ENCODE measurements around the gene CCDC81.
A peak's percentile ranks its signal among the peaks of the same experiment; 100 is the strongest.

DNA sequence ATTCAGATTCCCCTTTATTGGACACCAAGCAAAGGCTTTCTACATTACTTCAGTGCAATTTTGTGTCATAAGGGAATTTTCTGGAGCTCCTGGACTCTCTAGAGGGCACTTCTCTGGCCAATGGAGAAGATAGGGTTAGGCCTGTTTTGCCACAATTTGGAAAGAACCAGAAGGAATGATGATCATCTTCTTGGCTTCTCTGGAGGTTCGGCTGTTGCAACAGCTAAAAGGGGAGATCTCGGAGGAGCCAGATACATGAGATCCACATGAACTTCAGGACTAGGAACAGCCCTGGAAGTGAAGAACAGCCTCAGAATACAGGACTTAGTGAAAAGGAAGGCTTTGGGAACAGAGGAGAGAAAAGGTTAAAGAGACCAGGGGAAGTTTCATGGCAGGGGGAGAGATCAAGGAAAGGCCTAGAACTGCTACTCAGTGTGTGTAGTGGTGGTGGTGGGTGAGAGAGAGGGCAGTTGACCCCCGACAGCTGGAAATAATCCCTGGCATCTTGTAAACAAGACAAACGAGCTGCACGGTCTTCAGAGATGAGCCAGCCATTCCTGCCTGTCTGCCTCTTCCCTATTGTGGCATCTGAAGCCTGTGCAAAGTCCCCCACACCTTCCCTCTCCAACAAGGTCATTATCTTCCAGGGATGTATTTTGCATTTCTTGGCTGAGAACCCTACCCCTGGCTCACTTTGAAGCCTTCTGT is 83.8 kb downstream of the CCDC81 start:
- TF ChIP-seq, protein P1, sequence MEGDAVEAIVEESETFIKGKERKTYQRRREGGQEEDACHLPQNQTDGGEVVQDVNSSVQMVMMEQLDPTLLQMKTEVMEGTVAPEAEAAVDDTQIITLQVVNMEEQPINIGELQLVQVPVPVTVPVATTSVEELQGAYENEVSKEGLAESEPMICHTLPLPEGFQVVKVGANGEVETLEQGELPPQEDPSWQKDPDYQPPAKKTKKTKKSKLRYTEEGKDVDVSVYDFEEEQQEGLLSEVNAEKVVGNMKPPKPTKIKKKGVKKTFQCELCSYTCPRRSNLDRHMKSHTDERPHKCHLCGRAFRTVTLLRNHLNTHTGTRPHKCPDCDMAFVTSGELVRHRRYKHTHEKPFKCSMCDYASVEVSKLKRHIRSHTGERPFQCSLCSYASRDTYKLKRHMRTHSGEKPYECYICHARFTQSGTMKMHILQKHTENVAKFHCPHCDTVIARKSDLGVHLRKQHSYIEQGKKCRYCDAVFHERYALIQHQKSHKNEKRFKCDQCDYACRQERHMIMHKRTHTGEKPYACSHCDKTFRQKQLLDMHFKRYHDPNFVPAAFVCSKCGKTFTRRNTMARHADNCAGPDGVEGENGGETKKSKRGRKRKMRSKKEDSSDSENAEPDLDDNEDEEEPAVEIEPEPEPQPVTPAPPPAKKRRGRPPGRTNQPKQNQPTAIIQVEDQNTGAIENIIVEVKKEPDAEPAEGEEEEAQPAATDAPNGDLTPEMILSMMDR (IDR thresholded peaks at IDR 0.05): no peak
- TF ChIP-seq EP300 (IDR thresholded peaks at IDR 0.05) (peak in 1 of 2 donors; percentile 16), POLR2A (IDR thresholded peaks at IDR 0.05) (no peak)
